Measurements from ENCODE around the gene EQTN.

- no peak for TF ChIP-seq CTCF (IDR thresholded peaks at IDR 0.05; ENCODE audit: insufficient read depth, low read depth, low read length)
- TF ChIP-seq EZH2 (IDR thresholded peaks at IDR 0.05; ENCODE audit: insufficient read depth, low read length): no peak
These were observed 3.0 kb downstream of the EQTN start for GRCh38 chr9:27293996-27294395.
